Keratinocyte (primary cell): Measurements from ENCODE around the gene RET.

Source experiments
- CTCF ChIP-seq, 3 experiments: IDR thresholded peaks in 1 of 3; conservative IDR thresholded peaks in 1 of 3; optimal IDR thresholded peaks in 1 of 3; 2 replicates in 2 of 3; 3 replicates in 1 of 3; pipeline versions ENCODE3 to v1.5.1; 2011; ENCODE audit warnings: low read length in 3 of 3, mild to moderate bottlenecking in 3 of 3, moderate library complexity in 2 of 3, control low read depth in 1 of 3, inconsistent platforms in 1 of 3; ENCODE audit not compliant: insufficient read depth in 2 of 3; ENCODE audit errors: extremely low read depth in 1 of 3
- EZH2 ChIP-seq: IDR thresholded peaks from one replicate; pipeline ENCODE4 v1.6.1; 2012; ENCODE audit warnings: inconsistent platforms, mild to moderate bottlenecking, low read length, moderate library complexity

DNA sequence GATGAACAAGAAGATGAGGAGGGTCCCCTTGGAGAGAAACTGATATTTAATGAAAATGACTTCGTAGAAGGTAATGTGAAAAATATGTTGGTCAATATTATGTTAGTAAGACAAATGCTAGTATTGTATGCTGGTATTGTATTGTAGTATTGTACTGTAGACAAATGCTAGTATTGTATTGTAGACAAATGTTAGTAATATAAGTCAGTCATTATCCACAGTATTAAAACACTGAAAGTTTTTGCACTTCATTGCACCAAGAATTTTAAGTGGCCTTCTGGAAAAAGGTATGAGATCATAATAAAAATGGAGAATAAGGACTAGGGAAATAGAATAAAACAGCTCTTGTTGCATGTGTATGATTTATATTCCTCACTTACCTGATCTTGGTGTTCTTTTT, 78.9 kb downstream of the RET start:
- TF ChIP-seq CTCF (optimal IDR thresholded peaks at IDR 0.05 in 1 of 3, IDR thresholded peaks at IDR 0.05 in 1 of 3, conservative IDR thresholded peaks at IDR 0.05 in 1 of 3; ENCODE audit: extremely low read depth in 1 of 3, insufficient read depth in 2 of 3, low read length in 3 of 3): no peak
- TF ChIP-seq EZH2: no peak
